Medulla oblongata (tissue), 1 donor: ENCODE results near the gene CALM3.
"Not testable (repeated sequence)": the region's sequence is repeated elsewhere in the genome, so short reads cannot be mapped to it uniquely, and the experiment has no call there.

Source experiments
- DNase-seq: peaks from one replicate; pipeline ENCODE4 v3.0.0-alpha.2; 2015; ENCODE audit errors: extremely low spot score

The CALM3 gene

GRCh38 chr19:46614114-46614722, 13.1 kb downstream of the CALM3 start:
- DNase-seq, result peak; percentile 92

- no peak for DNase-seq
These were observed 14.8 kb downstream of the CALM3 start for GRCh38 chr19:46615966-46616365.

GRCh38 chr19:46616631-46617322, 15.6 kb downstream of the CALM3 start:
- no peak for DNase-seq

GRCh38 chr19:46617601-46618000, 16.5 kb downstream of the CALM3 start:
- DNase-seq, result no peak

- DNase-seq, result no peak
These were observed 17.6 kb downstream of the CALM3 start for GRCh38 chr19:46618670-46619231.

GRCh38 chr19:46620267-46620666, 19.1 kb downstream of the CALM3 start:
- no peak for DNase-seq

GRCh38 chr19:46620716-46621115, 19.6 kb downstream of the CALM3 start:
- no peak for DNase-seq

GRCh38 chr19:46621191-46622117, 20.3 kb downstream of the CALM3 start:
- DNase-seq, result no peak

- DNase-seq, result no peak
These were observed 21.0 kb downstream of the CALM3 start for GRCh38 chr19:46622118-46622446.

- no peak for DNase-seq
These were observed 22.9 kb downstream of the CALM3 start for GRCh38 chr19:46623915-46624502.

- DNase-seq, result no peak
These were observed 24.0 kb downstream of the CALM3 start, which contains the start of gene PTGIR for GRCh38 chr19:46624958-46625661. TSS of gene PTGIR (minus strand) at chr19:46625089. CDS start at chr19:46624225, 864 bp downstream.

- no peak for DNase-seq
These were observed 24.6 kb downstream of the CALM3 start for GRCh38 chr19:46625731-46626130.

GRCh38 chr19:46626446-46626845, 25.3 kb downstream of the CALM3 start:
- DNase-seq, result no peak

GRCh38 chr19:46628970-46629369, 27.8 kb downstream of the CALM3 start:
- DNase-seq, result not testable (repeated sequence)

- DNase-seq, result no peak
These were observed 28.5 kb downstream of the CALM3 start for GRCh38 chr19:46629546-46630025.

GRCh38 chr19:46630586-46631205, 29.6 kb downstream of the CALM3 start:
- DNase-seq, result no peak

GRCh38 chr19:46631481-46631880, 30.4 kb downstream of the CALM3 start:
- no peak for DNase-seq

- DNase-seq, result no peak
These were observed 32.0 kb downstream of the CALM3 start for GRCh38 chr19:46633130-46633529.

- DNase-seq, result peak; percentile 67
These were observed 33.0 kb downstream of the CALM3 start for GRCh38 chr19:46634045-46634655.

GRCh38 chr19:46634656-46635218, 33.6 kb downstream of the CALM3 start:
- no peak for DNase-seq
